EH (cell line): ENCODE measurements around the gene PTPN14.

Source experiments
- DNase-seq: peaks from one replicate; pipeline ENCODE4 v3.0.0-alpha.2; 2015; ENCODE audit warnings: low read depth

The PTPN14 gene

DNA sequence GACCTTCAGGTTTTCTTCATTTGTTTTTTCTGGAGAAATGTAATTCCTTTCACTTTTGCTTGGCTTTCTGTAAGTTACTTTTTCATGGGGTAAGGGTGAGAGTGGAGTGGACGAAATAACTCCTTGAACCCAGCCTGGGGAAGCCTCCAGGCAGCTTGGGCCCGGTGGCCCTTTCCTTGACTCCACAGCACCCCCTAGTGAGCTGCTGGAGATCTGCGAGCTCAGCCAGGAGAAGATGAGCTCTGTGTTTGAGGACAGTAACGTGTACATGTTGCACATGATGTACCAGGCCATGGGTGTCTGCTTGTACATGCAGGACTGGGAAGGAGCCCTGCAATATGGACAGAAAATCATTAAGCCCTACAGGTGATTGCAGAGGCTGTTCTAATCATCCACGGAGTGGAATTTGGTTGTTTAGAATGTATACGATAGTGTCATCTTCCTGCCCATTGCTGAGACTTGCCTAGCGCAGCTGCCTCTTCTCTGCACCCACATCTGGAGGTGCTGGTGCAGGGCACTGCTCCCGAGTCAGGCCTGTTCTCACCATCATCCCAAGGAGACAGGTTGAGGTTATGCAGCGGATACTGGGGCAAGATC lies 219.5 kb downstream of the PTPN14 start:
- peak; percentile 54 for DNase-seq

DNA sequence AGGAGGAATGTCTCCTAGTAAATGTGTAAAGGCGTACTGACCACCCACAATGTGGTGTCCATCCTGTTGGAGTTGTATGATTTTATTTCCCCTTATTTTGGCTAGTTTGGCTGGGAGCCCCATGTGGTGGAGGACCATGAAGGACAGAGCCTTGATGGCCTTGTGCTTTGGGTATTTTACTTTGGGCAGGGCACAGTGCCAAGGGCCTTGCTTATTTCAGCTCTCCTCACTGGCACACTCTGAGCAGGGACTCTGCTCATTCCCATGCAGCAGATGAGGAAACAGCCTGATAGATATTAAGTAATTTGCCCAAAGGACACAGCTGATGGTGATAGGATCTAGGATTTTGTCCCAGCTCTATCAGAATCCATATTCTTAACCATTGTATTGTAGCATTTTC lies 220.2 kb downstream of the PTPN14 start:
- no peak for DNase-seq

DNA sequence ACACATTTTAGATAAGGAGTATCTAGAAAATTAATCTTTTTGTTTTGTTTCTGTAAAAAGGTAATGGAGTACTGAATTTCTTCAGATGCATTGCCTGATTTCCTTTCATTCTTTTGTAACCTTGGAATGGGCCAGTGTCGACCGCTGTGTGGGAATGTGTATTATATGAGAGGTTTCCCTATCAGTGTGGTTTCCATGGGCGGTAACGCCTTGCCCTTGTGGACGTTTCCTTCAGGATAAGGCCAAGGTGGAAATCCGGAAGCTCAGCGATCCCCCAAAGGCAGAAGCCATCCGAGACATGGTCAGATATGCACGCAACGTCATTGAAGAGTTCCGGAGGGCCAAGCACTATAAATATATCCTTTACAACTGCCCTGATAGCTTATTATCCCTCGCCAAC lies 220.7 kb downstream of the PTPN14 start:
- no peak for DNase-seq

DNA sequence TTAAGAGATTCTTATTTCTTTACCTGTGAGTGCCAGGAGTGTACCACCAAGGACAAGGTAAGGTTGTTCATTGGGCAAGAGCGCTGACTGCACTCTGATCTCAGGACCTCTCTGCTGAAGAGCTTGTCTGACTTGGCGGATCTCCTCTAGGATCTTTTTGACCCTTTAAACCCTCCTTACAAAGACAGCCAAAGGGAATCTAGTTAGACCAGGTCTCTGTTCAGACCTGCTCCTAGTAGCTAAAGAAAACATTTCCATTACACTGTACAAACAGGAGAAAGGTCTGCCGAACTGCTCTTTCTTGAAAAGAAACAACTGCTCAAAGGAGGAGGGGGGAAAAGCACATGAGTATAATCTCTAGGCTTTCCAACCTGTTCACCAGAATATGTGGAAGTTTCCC lies 221.2 kb downstream of the PTPN14 start:
- DNase-seq, result no peak

DNA sequence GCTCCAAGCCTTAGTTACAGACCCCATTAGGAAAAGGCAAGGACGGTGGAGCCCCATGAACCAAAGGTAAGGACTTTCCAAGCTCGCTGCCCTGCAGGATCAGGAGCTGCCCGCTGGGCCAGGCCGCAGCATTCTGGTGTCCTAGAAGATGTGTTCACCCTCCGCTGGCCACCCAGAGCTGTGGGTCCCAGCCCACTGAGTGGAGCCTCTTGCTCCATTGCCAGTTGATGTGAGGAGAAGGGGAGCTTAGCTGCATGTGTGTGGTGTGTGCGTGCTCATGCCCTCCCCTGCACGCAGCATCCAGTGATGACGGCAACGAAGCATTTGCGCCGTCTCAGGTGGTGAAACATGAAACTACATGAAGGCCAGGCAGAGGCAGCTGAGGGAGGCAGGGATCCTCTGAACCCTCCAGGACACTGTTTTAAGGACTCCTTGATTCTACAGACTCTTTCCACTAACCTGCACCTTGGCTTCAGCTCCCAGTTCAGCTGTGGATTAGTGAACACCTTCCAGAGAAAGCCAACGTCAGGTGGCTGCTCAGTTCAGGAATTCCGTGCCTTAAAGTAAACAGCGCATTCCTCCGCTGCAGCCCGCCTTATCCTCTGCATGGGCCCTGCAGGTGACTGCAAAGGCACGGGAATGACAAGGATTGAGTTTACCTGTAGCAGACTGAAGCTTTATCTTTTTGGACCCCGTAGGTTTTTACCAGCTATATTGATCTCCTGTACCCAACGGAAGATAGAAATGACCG lies 221.8 kb downstream of the PTPN14 start:
- DNase-seq, result no peak

DNA sequence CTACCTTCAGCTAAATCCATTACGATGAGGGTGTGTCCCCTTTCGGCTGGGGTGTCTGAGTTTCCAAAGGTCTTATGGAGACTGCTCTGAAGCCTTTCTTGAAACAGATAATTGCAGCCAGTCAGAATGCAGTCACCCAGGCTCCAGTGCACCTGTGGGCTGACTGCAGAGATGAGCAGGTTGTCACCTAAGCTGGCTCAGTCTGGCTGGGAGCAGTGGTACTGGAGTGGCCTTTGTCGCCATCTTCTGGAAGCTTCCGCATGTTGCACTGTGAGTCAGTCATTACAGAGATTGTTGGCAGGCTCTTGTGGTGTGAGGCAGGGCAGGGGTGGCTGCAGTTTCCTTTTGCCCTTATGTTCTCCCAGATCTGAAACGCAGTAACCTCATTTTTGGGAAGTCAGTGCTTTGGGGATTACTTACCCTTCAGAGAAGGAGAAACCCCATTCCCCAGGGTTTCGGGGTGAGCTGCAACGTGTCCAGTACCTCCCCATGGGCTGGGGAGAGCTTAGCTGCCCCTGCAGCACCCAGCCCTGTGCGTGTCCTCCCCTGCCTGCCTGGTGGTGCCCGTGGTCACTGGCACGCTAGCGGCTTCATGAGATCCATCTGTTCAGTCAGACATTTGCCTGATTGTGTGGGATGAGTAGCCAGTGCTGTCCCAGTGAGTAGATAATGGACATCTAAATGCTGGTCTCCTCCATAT lies 222.5 kb downstream of the PTPN14 start:
- peak; percentile 84 for DNase-seq

DNA sequence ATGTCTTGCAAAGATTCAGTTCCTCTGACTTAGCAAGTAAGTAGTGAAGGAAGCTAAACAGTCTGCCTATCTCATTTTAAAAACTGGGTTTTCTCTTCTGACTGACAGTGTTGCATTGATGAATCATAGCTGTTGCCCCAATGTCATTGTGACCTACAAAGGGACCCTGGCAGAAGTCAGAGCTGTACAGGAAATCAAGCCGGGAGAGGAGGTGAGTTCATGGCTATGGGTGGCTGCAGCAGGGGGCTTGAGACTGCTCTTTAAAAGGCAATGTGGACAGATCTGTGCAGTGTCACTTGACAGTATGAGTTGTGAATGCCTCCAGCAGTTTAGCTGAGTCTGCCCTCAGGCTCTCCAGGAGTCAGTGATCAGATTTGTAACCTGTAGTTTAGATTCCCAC lies 223.9 kb downstream of the PTPN14 start:
- DNase-seq, result no peak

DNA sequence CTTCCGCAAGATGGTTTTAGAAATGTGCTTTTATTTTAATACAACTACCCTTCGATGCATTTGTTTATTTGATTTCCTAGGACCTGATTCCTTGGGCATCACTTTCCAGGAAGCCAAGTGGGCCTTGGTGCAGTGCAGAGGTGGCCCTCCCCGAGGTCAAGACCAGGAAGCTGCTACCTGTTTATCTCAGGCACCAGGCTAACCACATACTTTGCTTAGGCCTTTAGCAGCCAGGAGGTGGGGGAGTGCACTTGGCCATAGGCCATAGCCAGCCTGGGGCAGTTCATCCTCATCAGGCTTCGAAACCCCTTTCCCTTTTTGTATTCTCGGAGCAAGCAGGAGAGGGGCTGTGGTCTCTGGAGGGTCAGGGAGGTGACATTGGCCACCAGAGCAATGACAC lies 225.0 kb downstream of the PTPN14 start:
- DNase-seq, result no peak

DNA sequence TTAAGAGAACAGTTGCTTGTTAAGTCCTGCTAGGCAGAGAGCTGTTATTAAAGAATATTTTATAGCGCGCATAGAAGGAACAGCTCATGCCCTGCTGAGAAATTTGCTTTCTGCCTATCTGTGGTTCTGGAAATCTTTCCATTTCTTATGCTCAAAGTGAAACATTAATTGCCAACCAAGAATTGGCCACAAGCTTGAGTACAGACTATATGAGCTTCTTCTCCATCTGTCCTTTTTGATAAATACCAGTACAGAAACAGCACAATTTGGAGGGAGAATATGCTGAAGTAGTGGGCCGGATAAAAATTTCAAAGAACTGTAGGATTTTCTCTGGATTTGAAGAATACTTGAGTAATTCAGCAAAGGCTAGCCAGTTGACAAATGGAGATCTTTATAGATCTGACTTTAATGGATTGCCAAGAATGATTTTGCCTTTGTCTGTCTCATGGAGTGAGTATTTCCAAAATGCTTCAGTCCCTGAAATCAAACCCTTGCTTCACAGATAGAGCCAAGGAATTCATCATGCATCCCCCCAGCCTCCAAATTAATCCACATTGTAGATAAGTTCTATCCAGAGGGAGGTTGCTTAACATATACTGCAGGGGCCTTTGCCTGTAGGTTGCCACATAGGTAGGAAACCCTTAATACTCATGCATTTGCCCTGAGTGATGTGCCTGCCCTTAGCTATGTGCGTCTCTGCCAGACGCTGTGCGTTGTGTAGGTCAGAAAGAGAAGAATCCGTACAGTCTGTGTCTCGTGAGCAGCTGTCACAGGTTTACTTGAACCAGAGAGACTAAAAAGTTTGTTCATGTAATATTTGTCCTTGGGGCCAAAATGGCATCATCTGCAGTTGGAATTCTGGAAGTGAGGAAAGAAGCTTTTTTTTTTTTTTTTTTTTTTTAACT lies 226.3 kb downstream of the PTPN14 start:
- DNase-seq, result no peak

DNA sequence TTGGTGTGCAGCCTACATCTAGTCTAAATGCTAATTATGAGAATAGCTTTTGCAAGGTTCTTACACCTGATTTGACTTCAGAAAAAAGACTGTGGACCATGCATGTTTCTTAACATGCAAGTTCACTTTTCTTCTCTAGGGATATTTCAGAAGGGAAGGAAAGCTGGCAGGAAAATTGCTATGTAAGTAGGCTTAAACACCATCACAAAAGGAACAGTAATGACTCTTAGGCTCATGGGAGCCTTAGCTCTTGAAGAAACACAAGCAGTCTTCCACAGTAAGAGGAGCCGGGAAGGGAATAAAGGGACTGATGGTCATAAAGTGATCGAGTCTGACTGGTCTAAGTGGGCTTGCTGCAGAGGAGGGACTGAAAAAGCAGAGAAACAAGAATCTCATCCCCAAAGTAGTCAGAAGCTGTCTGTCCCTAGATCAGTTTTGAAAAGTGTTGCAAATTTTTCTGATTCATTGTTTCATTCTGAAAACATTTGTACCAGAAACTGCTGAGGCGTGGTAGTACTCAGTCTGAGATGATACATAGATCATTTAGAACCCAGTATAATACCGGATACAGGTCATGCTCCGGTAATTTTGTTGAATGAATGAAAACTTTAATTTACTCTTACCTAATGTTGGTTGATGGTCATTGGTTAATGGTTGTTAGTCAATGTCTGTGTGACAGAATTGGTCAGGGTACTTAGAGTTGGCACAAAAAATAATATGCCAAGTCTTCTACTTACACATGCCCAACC lies 229.5 kb downstream of the PTPN14 start:
- no peak for DNase-seq

DNA sequence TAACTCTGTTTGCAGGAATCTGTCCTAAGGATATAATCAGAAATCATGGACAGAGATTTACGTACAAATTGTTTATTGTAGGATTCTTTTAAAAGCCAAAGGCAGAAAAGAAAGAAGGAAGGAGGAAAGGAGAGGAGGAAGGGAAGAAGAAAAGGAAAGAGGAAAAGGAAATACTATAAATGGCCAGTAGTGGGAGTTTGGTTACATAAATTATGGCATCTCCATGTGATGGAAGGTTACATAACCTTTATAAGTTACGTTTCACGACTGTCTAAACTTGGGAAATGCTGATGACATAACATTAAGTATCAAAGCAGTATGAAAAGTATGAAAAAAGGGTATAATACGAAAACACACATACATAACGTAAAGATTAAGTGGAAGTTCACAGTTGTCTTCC lies 231.5 kb downstream of the PTPN14 start:
- DNase-seq, result no peak

DNA sequence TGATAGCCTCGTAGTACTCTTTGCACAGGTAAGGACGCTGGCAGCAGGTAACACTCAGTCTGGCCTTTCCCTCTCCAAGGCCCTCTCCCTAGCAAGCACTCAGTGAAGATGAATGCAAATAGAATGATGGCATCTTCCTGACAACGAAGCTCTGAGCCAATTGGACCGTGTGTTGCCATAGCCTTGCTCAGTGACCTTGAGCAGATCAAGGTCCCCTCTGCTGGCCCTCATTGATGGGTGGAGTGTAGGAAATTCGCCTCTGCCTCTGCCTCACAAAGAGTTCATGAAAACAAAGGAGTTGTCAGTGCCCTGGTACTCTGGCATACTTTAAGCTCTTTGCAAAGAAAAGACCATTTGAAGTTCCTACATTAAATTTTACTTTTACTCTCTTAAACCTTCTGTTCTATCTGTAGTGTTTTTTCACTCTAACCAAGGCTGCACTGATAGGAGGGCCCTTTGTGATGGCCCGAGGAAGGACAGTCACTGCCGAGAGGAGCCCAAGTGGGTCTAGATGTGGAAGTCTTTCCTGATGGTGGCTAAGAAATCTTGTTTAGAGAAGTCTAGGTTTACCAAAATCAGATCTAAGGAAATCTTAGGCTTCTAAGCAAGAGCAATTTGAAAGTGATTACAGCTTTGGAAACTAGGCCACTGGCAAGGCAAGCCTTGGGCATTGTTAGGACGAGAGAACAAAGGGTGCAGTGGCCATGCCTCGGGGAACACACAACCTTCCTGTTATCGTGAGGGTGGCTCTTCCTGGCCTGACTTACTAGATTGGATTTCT lies 232.3 kb downstream of the PTPN14 start:
- DNase-seq, result no peak

DNA sequence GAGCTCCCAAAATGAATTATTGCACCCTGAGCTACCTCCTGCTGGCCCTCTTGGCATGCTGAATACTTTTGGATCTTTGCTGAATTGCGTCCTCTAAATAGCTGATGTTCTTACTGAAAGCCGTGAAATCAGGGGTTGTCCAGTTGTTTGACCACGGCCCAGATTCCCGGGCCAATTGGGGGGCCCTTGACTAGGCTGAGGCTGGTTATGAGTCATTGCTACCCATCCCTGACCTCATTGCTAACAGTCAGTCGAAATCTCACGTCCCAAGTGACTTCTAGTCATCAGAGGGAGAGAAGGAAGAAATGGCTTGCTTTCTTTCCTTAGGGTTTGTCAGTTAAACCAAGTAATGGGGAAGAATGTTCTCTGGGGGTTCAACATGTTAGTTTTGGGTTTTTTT lies 233.0 kb downstream of the PTPN14 start:
- DNase-seq, result no peak

DNA sequence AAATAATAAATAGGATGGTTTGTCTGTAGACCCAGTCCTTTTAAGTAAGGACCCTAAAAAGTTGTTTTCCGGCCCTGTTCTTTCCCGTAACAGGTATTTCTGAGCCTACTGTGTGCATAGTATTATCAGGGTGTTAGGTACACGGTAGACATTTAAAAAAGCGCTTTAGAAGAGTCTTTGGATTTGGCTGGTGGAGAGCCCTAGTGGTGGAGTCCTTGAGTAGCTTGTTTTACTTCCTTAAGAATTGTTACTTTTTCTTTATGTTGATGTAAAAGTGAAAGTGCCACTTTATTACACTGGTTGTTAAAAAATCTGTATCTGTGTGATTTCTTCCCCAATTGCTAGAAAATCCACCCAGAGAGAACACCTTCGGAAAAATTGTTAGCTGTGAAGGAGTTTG lies 233.7 kb downstream of the PTPN14 start:
- no peak for DNase-seq

DNA sequence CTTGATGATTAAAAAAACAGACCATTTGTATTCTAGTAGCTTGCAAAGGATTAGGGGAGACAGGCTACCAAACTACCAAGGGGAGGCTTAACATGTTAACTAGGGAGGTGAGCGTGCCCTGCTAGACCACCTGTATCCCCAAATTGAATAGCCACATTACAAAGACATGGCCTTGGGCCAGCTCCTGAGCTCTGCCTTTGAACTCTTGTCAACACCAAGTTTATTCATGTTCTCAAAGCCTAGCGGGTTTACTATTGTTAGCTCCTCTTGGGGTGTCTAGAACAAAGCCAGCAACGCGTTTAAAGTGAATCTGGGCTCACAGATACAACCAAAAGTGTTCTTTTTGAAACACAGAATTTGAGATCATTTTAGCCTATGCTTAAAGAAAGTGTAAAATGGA lies 234.1 kb downstream of the PTPN14 start:
- DNase-seq, result no peak

DNA sequence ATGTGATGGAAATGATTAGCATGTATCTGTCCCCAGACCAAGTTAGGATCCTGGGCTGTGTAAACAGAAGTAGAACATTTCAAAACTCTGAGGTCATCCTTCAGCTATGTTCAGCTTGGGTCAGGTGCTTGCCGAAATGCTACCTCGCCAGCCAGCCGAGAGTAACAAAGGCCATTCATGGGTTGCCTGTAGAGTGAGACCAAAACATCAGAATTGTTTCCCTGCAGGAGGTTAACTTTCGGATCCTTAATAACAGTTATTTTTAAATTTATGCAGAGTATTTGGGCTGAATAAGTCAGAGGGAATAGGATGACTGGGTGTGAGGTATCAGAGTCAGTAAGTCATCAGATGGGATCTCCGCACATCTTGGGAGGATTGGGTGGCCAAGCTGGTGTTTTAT lies 234.8 kb downstream of the PTPN14 start:
- peak; percentile 53 for DNase-seq

DNA sequence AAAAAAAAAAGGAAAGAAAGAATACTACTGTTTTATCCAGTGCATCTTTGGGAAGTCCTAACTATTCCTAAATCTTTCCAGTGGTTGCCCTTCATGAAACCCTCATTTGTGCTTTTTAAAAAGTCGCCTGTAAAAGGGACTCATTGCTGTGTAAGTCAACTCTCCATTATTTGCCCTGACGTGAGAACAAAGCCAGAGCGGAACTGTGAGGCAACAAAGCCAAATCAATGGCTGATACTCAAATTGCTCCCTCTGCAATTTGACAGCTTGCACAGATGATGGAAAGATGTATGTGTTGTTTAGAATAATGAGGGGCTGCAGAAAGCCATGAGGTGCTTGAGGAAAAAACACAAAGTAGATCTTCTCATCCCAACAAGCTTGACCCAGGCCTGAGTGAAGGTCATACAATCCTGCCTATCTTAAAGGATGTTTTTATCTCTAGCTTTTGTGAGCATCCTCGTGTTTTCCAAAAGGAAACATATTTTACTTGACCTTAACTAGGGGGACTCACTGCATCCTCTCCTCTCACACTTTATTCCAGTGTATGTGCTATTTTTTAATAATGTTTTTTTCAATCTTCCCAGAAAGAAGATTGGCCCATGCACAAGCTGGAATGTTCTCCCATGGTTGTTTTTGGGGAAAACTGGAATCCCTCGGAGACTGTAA lies 237.1 kb downstream of the PTPN14 start:
- DNase-seq, result no peak

DNA sequence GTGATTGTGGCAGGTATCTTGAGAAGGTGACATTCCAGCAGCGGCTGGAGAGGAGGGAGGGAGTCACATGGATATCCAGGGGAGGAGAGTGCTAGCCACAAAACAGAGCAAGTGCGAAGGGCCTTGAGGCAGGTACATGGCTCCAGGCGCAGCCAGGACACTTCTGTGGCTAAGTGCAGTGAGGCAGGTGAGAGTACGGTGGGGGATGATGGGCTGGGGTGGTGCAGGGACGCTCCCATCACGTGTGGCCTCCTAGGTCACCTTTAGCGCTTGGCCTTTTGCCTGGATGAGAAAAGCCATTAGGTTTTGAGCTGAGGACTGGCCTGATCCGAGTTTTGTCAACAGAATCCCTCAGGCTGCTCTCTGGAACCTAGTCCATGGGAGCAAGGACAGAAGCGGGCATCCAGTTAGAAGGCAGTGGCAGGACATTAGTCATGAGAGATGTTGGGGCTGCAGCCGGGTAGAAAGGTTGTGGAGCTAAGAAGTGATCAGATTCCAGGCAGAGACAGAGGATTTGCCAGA lies 238.8 kb downstream of the PTPN14 start:
- DNase-seq, result no peak

DNA sequence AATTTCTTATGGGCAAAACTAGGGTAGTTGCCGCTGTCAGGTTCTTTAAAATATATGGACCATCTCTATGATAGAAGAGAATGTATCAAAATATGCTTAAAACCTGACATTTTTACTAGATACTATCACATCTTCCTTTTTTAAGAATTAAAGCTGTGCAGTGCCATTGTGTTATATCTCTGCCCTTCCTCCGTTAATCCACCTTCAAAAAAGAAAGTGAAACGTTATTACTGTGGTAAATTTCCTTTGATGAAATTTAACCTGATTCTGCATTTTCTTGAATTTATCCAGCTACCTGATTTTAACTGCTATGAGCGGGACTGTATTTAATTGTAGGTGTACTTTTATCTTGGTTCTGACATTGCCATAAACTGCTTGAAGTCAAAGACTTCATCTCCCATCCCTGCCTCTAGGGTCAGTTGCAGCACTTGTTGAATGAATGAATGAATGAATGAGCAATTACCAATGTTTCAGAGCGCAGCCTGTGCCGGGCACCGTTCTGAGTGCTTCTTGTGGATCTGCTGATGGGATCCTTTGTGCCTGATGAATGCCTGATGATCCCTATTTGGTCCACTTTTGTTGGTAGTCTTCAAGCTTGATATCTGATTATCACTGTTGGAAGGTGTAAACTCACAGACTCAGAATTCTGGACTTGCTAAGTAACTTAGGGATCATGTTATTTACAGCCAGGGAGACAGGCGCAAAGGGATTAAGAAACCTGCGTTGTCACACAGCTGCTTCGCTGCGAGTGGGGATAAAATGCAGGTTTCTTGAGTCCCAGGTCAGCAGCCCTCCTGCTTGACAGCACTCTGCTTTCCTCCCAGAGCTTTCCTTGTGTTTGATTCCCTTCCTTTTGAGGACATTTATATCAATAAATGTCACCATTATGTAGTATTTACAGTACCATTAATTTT lies 240.4 kb downstream of the PTPN14 start:
- no peak for DNase-seq
